Measurements from ENCODE around the gene NOX1.
A peak's percentile ranks its signal among the peaks of the same experiment; 100 is the strongest.
"Not testable (repeated sequence)": the region's sequence is repeated elsewhere in the genome, so short reads cannot be mapped to it uniquely, and the experiment has no call there.

NOX1 gene

DNA sequence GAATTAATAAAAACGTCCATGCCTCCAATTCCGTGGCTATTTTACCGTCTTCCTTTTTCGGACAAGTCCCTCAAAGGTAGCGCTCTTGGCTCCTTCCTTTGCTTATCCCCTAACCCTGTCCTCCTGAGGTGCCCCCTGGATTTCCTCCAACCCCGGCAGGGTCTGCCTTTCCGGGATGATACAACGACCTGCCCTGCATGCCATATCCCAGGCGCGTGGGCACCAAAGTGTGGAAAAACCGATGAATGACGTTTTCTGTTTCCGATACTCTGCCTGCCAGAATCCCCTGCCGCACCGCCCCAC, 54.7 kb downstream of the NOX1 start:
- no peaks in the 10 kb centered on the region for H3K9me3 ChIP-seq

DNA sequence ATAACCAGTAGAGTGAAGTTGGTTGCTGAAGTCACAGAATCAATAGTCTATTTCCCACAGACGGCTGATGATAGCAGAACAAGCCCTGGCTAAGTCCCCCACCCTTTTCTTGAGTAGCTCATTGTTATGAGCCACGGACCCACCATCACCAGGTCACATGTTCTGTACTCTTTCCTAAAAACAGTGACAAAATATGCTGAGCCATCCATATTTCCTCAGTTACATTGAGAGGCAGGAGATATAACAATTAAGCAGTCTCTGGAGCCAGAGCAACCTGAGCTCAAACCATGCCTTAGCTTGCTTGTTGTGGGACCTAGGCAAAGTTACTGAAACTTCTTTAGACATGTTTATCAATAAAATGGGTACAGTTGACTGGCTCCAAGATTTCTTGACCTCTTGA, 56.8 kb downstream of the NOX1 start:
- Histone ChIP-seq H3K27ac (no peak overlapping the region), H3K9me3 (no peaks in the 10 kb centered on the region), H3K4me1 (no peaks in the 10 kb centered on the region), H3K4me3 (no peak overlapping the region), H3K27me3 (no peaks in the 10 kb centered on the region), H3K36me3 (no peaks in the 10 kb centered on the region)
- no peak for TF ChIP-seq CTCF (IDR thresholded peaks at IDR 0.05)
- DNase-seq: no peak
- intact Hi-C loops (cut with DNase I; ENCODE audit: low total_unique reads): no loop called here

More for the DNA sequence above, 54.7 kb downstream of the NOX1 start:
- TF ChIP-seq CTCF (IDR thresholded peaks at IDR 0.05): no peak
- intact Hi-C loops (cut with DNase I; ENCODE audit: low total_unique reads): no loop called here
- peak overlapping the region; percentile 58 to 59 for H3K27ac ChIP-seq
- no peak for DNase-seq
- no peaks in the 10 kb centered on the region for H3K27me3 ChIP-seq
- H3K36me3 ChIP-seq: peaks cover 0 to 9% (median 5%) of the 10 kb centered on the region in 3 donors
- H3K4me3 ChIP-seq: peak overlapping the region; percentile 59 to 67
- H3K4me1 ChIP-seq: no peaks in the 10 kb centered on the region

DNA sequence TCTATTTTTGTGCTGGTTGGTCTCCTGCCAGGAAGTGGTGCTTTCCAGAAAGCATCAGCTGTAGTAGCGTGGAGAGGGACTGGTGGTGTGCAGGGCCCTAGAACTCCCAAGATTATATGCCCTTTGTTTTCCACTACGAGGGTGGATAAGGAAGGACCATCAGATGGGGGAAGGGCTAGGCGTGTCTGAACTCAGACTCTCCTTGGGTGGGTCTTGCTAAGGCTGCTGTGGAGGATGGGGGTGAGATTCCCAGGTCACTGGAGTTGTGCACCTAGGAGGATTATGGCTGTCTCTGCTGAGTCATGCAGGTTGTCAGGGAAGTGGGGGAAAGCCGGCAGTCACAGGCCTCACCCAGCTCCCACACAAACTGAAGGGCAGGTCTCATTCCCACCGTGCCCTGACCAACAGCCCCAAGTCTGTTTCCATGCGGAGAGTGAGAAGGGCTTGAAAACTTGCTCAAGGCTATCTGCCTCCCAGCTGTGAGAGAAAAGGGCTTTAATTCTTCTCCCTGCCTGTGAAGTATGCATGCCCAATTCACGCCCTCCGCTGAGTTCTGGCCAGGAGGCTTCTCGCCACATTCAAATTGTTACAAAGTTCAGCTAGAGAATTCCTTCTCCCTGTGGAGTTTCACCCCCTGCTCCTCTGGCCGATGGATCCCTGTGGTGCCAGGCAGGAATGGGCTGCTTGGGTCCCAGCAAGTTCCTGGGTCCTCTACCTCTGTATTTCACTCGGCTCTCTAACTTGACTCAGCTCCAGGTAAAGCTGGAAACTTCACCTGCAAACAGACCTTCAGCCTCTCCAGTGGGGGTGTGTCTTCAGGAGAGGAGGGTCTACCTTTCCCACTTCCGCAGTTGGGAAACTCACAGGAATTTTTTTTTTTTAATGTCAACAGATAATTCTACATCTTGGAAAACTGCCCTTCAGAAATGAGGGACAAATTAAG, 61.7 kb downstream of the NOX1 start:
- Histone ChIP-seq H3K27me3 (no peaks in the 10 kb centered on the region), H3K4me3 (no peak overlapping the region), H3K9me3 (no peaks in the 10 kb centered on the region), H3K4me1 (no peaks in the 10 kb centered on the region), H3K27ac (no peak overlapping the region), H3K36me3 (no peaks in the 10 kb centered on the region)
- no peak for DNase-seq
- TF ChIP-seq CTCF (IDR thresholded peaks at IDR 0.05): no peak
- intact Hi-C loops (cut with DNase I; ENCODE audit: low total_unique reads): no loop called here

DNA sequence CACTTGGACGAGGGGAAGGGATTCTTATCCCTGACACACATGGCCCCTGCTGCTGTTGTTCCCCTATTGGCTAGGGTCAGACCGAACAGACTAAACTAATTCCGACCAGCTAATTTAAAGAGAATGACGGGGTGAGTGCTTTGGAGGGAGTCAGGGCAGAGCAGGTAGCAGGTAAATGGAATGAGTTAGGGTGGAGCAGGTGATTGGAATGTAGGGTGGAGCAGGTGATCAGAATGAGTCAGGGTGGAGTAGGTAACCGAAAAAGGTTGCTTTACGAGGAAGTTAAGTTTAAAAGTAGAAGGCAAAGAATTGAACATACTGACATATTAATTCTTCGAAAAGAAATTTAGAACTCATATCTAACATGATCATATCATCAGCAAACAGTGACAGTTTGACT, 65.9 kb downstream of the NOX1 start:
- DNase-seq; intact Hi-C loops (cut with DNase I; ENCODE audit: low total_unique reads); H3K27ac ChIP-seq: not testable (repeated sequence)

DNA sequence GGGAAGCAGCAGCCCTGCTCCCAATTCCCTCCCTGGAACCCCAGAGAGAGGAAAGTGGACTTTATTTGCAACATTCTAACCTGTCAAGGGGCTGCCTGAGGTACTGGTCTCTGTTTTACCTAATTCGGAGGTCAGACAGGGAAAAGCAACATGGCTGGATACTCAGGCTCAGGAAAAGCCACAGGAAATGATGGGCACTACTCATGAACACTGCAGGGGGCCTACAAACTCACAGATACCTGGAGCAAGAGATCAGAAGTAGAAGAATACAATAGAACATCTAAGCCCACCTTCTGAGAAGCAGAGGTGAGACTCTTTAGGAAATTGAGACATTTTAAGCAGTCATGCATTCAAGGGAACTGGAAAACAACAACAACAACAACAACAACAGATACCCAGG, 69.4 kb downstream of the NOX1 start:
- no peak for DNase-seq
- no peak overlapping the region for H3K27ac ChIP-seq

More for the DNA sequence above, 65.9 kb downstream of the NOX1 start:
- H3K4me1 ChIP-seq, H3K27me3 ChIP-seq, H3K4me3 ChIP-seq, H3K36me3 ChIP-seq: not testable (repeated sequence)
- peaks cover 0 to 20% (median 15%) of the 10 kb centered on the region in 3 donors for H3K9me3 ChIP-seq

More for the DNA sequence above, 69.4 kb downstream of the NOX1 start:
- TF ChIP-seq CTCF (IDR thresholded peaks at IDR 0.05): no peak
- Histone ChIP-seq H3K4me1 (no peaks in the 10 kb centered on the region), H3K27me3 (no peaks in the 10 kb centered on the region), H3K4me3 (no peak overlapping the region), H3K9me3 (peaks cover 0 to 20% (median 15%) of the 10 kb centered on the region in 3 donors), H3K36me3 (no peaks in the 10 kb centered on the region)
- intact Hi-C loops (cut with DNase I; ENCODE audit: low total_unique reads): no loop called here

Measured in tibial artery (tissue), 4 donors.